Measurements from ENCODE around the gene AMBP. TPM values are rescaled to one million over a fixed set of nuclear protein-coding genes. Genes with fewer than 3 reads are reported as not detected.

AMBP gene
- polyA plus RNA-seq, 2 of the 4 experiments (the other 2 are of a cell fraction) = 6.1 to 9.4 TPM

- Histone ChIP-seq H3K4me1 (no peaks in the 10 kb centered on the region), H3K4me2 (no peak overlapping the region), H3K4me3 (no peak overlapping the region), H3K27ac (no peak overlapping the region), H3K9me3 (peaks cover 2% of the 10 kb centered on the region; the same call in 1 of the 3 replicates)
- no peak for ATAC-seq
- ChIA-PET CTCF (interaction anchor here (1.0 kb wide), 1 partner anchor 26 kb away, joined by 3 read pairs; no protein-coding TSS in a partner anchor), POLR2A (no interaction called here)
- TF ChIP-seq HEYL (CRISPR knock-in tag; IDR thresholded peaks at IDR 0.05) (no peak), CHD2 (IDR thresholded peaks at IDR 0.05; ENCODE audit: low read length, partially characterized antibody) (no peak), FOSL2 (IDR thresholded peaks at IDR 0.05) (no peak), FOSL2 (CRISPR knock-in tag; IDR thresholded peaks at IDR 0.05) (no peak)
- FAIRE-seq = no peak
- 85% methylated on average over 8 of the region's 8 CpGs for WGBS (ENCODE audit: missing lambda C conversion rate)
- no peak for DNase-seq (ENCODE audit: low read depth in 1 of 2, low spot score in 1 of 2)
Measured at GRCh38 chr9:114065304-114065703, 12.8 kb downstream of the AMBP start.

DNA sequence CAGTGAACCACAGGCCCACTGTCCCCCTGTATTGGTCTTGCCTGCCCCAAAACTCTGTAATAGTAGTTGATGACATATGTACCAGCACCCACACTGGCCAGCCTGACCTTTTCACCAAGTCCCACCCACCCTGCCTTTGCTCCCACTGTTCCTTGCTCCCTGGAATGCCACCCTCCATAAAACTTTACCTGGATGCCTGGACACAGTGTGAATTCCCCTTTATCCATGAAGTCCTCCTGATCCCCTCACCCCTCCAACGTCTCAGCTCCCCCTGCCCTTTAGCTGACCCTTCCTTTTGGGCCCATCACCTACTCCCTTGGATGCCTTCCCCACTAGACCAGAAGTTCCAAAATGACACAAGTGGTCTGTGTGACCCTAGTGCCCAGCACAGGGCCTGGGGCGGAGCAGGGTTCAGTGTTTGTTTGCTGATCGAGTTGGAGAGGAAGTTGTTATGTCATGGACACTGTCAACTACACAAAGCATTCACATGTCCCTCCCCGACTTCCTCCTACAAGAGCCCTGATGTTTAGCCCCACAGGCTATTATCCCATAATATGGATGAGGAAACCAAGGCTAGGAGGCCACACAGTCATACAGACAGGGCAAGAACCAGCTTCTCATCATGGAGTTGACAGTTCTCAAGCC lies 16.1 kb downstream of the AMBP start:
- no peak for TF ChIP-seq EP300 (IDR thresholded peaks at IDR 0.05)
- TF ChIP-seq, protein P1, sequence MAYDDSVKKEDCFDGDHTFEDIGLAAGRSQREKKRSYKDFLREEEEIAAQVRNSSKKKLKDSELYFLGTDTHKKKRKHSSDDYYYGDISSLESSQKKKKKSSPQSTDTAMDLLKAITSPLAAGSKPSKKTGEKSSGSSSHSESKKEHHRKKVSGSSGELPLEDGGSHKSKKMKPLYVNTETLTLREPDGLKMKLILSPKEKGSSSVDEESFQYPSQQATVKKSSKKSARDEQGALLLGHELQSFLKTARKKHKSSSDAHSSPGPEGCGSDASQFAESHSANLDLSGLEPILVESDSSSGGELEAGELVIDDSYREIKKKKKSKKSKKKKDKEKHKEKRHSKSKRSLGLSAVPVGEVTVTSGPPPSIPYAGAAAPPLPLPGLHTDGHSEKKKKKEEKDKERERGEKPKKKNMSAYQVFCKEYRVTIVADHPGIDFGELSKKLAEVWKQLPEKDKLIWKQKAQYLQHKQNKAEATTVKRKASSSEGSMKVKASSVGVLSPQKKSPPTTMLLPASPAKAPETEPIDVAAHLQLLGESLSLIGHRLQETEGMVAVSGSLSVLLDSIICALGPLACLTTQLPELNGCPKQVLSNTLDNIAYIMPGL (CRISPR knock-in tag; IDR thresholded peaks at IDR 0.05; ENCODE audit: borderline replicate concordance) = no peak
- TF ChIP-seq CHD2 (IDR thresholded peaks at IDR 0.05; ENCODE audit: low read length, partially characterized antibody) = no peak
- TF ChIP-seq POLR2A (IDR thresholded peaks at IDR 0.05; ENCODE audit: low read length) = no peak
- FAIRE-seq (no peak), ATAC-seq (no peak), DNase-seq (ENCODE audit: low read depth in 1 of 2, low spot score in 1 of 2) (no peak)
- WGBS (ENCODE audit: missing lambda C conversion rate) = 81% methylated on average over 4 of the region's 4 CpGs
- ChIA-PET POLR2A (no interaction called here), CTCF (interaction anchor here (2.1 to 2.8 kb wide), 2 partner anchors 21 to 254 kb away, joined by 6 to 16 read pairs; no protein-coding TSS in a partner anchor)
- Histone ChIP-seq H3K9me3 (peaks cover 2% of the 10 kb centered on the region; the same call in 1 of the 3 replicates), H3K27ac (no peak overlapping the region), H3K4me3 (no peak overlapping the region), H3K4me1 (no peaks in the 10 kb centered on the region), H3K4me2 (no peak overlapping the region)

DNA sequence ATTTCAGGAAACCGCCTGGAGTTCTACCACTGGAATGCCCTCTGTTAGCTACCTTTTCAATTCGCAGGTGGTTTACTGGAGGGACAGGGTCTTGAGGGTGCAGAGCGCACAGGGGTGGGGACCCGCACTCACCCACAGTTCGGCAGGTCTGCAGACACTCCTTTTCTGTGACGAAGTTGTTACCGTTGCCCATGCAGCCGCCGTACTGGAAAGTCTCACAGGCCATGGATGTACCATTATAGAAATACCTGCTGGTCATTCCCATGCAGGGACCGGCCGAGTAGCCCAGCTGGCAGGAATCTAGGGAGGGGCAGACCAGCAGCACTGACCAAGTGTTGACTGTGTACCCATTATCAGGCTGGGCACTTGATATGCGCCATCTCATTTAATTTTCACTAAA lies 16.8 kb downstream of the AMBP start:
- 94% methylated on average over 12 of the region's 12 CpGs for WGBS (ENCODE audit: missing lambda C conversion rate)
- POLR2A ChIA-PET = no interaction called here

GRCh38 chr9:114060711-114061110 lies 17.4 kb downstream of the AMBP start:
- H3K4me1 ChIP-seq = no peaks in the 10 kb centered on the region
- DNase-seq (ENCODE audit: low read depth in 1 of 2, low spot score in 1 of 2) = no peak
- 89% methylated on average over 9 of the region's 9 CpGs for WGBS (ENCODE audit: missing lambda C conversion rate)
- no peak overlapping the region for H3K4me2 ChIP-seq
- POLR2A ChIA-PET = no interaction called here
- peak in 1 of 2 experiments; percentile 15; a peak in 3 of 6 replicates for ATAC-seq
- FAIRE-seq = no peak
- no peak overlapping the region for H3K27ac ChIP-seq
- H3K4me3 ChIP-seq = no peak overlapping the region
- TF ChIP-seq CHD2 (IDR thresholded peaks at IDR 0.05; ENCODE audit: low read length, partially characterized antibody) (no peak), TP53 (CRISPR knock-in tag; IDR thresholded peaks at IDR 0.05) (no peak), NR3C1 (IDR thresholded peaks at IDR 0.05) (no peak), MAX (IDR thresholded peaks at IDR 0.05) (no peak)
- peaks cover 2% of the 10 kb centered on the region; the same call in 1 of the 3 replicates for H3K9me3 ChIP-seq
- CTCF ChIA-PET = interaction anchor here (0.9 to 2.8 kb wide), 4 partner anchors 12 to 253 kb away, joined by 3 to 16 read pairs (median 5); no protein-coding TSS in a partner anchor

More for the DNA sequence above, 16.8 kb downstream of the AMBP start:
- DNase-seq (ENCODE audit: low read depth in 1 of 2, low spot score in 1 of 2) = no peak
- CTCF ChIA-PET = interaction anchor here (1.7 to 2.8 kb wide), 3 partner anchors 11 to 254 kb away, joined by 4 to 16 read pairs (median 6); no protein-coding TSS in a partner anchor
- TF ChIP-seq FOSL2 (IDR thresholded peaks at IDR 0.05) (no peak), FOSL2 (CRISPR knock-in tag; IDR thresholded peaks at IDR 0.05) (no peak), CEBPB (IDR thresholded peaks at IDR 0.05) (no peak)
- TF ChIP-seq, protein P2, sequence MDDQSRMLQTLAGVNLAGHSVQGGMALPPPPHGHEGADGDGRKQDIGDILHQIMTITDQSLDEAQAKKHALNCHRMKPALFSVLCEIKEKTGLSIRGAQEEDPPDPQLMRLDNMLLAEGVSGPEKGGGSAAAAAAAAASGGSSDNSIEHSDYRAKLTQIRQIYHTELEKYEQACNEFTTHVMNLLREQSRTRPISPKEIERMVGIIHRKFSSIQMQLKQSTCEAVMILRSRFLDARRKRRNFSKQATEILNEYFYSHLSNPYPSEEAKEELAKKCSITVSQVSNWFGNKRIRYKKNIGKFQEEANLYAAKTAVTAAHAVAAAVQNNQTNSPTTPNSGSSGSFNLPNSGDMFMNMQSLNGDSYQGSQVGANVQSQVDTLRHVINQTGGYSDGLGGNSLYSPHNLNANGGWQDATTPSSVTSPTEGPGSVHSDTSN (IDR thresholded peaks at IDR 0.05) = no peak
- Histone ChIP-seq H3K9me3 (peaks cover 2% of the 10 kb centered on the region; the same call in 1 of the 3 replicates), H3K27ac (no peak overlapping the region), H3K4me2 (no peak overlapping the region), H3K4me1 (no peaks in the 10 kb centered on the region), H3K4me3 (no peak overlapping the region)
- ATAC-seq = no peak
- no peak for FAIRE-seq

Data from A549 (cell line).